HepG2 (cell line): ENCODE results near the gene TUBB4A. TPM values are rescaled to one million over a fixed set of nuclear protein-coding genes. Genes with fewer than 3 reads are reported as not detected.

Source experiments
- ATF7-NPFF ChIP-seq: sonication (generic); formaldehyde crosslinking; IDR thresholded peaks from 2 replicates; pipeline ENCODE4 v1.8.1; 2023; ENCODE audit warnings: mild to moderate bottlenecking, low read depth, missing genetic modification reagents, moderate library complexity
- BHLHE40 ChIP-seq: IDR thresholded peaks from 2 replicates; pipeline ENCODE4 v1.6.1; 2011; ENCODE audit warnings: low read length, improper control_type of control experiment
- CCAR2 ChIP-seq: fragments of 200-400 bp; formaldehyde crosslinking; optimal IDR thresholded peaks from 2 replicates; pipeline ENCODE3; 2018; ENCODE audit warnings: low read depth, mild to moderate bottlenecking, low read length, moderate library complexity
- GABPA ChIP-seq, 2 experiments: IDR thresholded peaks; 2 replicates each; pipeline ENCODE4 v1.6.1; 2011 to 2016; ENCODE audit warnings: low read depth in 2 of 2, low read length in 1 of 2, missing biosample characterization in 1 of 2, missing genetic modification characterization in 1 of 2
- ISL2 ChIP-seq: sonication (generic); formaldehyde crosslinking; IDR thresholded peaks from 2 replicates; pipeline ENCODE4 v1.5.0; 2020; ENCODE audit warnings: missing genetic modification reagents
- JUNB ChIP-seq: sonication (generic); formaldehyde crosslinking; IDR thresholded peaks from 2 replicates; pipeline ENCODE4 v1.8.0; 2022; ENCODE audit warnings: missing genetic modification reagents, mild to moderate bottlenecking, borderline replicate concordance
- MIER2 ChIP-seq: IDR thresholded peaks from 2 replicates; pipeline ENCODE4 v1.6.1; 2016; ENCODE audit warnings: missing biosample characterization, missing genetic modification reagents
- MYC ChIP-seq: sonication (generic); formaldehyde crosslinking; IDR thresholded peaks from 2 replicates; pipeline ENCODE4 v1.9.0; 2021; ENCODE audit warnings: missing genetic modification reagents, borderline replicate concordance
- NONO ChIP-seq, 2 experiments: fragments of 450-650 bp in 1 of 2; sonication (generic) in 1 of 2; formaldehyde crosslinking in 1 of 2; IDR thresholded peaks in 1 of 2; conservative IDR thresholded peaks in 1 of 2; 2 replicates each; pipeline versions ENCODE4 v1.6.1 to v1.8.0; 2017 to 2022; ENCODE audit warnings: mild to moderate bottlenecking in 1 of 2, missing genetic modification reagents in 1 of 2, moderate library complexity in 1 of 2
- PTBP1 ChIP-seq: fragments of 200-400 bp; formaldehyde crosslinking; IDR thresholded peaks from 2 replicates; pipeline ENCODE4 v1.6.1; 2018; ENCODE audit warnings: low read length, low read depth; ENCODE audit not compliant: poor library complexity, severe bottlenecking
- RARG ChIP-seq: sonication (generic); formaldehyde crosslinking; IDR thresholded peaks from 2 replicates; pipeline ENCODE4 v1.4.0; 2020; ENCODE audit warnings: low read depth, mild to moderate bottlenecking, missing genetic modification reagents
- RXRB ChIP-seq: IDR thresholded peaks from 2 replicates; pipeline ENCODE4 v1.6.1; 2016; ENCODE audit warnings: borderline replicate concordance, missing genetic modification reagents, missing compliant biosample characterization
- SKI ChIP-seq: fragments of 450-650 bp; IDR thresholded peaks from one replicate; pipeline ENCODE4 v1.6.1; 2018; ENCODE audit warnings: mild to moderate bottlenecking; ENCODE audit not compliant: partially characterized antibody
- SMARCE1 ChIP-seq: fragments of 450-650 bp; IDR thresholded peaks from 2 replicates; pipeline ENCODE4 v1.6.1; 2017; ENCODE audit warnings: borderline replicate concordance
- SMC3 ChIP-seq: IDR thresholded peaks from 2 replicates; pipeline ENCODE4 v1.6.1; 2011; ENCODE audit warnings: low read length, improper control_type of control experiment
- SP5 ChIP-seq: IDR thresholded peaks from 2 replicates; pipeline ENCODE4 v1.6.1; 2016; ENCODE audit warnings: low read depth, borderline replicate concordance
- THAP11 ChIP-seq: IDR thresholded peaks from 2 replicates; pipeline ENCODE4 v1.6.1; 2016; ENCODE audit warnings: missing biosample characterization, missing genetic modification reagents
- ZKSCAN1 ChIP-seq: fragments of 150-350 bp; IDR thresholded peaks from 2 replicates; pipeline ENCODE4 v1.6.1; 2014; ENCODE audit warnings: low read length
- ZNF24 ChIP-seq: fragments of 450-650 bp; IDR thresholded peaks from 2 replicates; pipeline ENCODE4 v1.6.1; 2017; ENCODE audit warnings: antibody characterized with exemption, mild to moderate bottlenecking
- ZSCAN21 ChIP-seq: sonication (generic); formaldehyde crosslinking; IDR thresholded peaks from 2 replicates; pipeline ENCODE4 v1.8.0; 2022; ENCODE audit warnings: mild to moderate bottlenecking, missing genetic modification reagents, moderate library complexity, borderline replicate concordance
- ZSCAN9 ChIP-seq: IDR thresholded peaks from 2 replicates; pipeline ENCODE4 v1.6.1; 2016; ENCODE audit warnings: borderline replicate concordance
- polyA plus RNA-seq, 8 experiments: library from polyadenylated mRNA; depleted of rRNA in 3 of 8; stranded (reverse) in 7 of 8; unstranded in 1 of 8; fragments of >200 nt; fragmentation: Illumina TruSeq in 4 of 8; extraction: Trizol in 4 of 8; gene quantifications; 2 replicates each; pipeline versions ENCODE4 v1.2.1 to v1.2.3, GENCODE V29; 2011 to 2016; ENCODE audit warnings: low read depth in 4 of 8, missing spikeins in 1 of 8, mixed read lengths in 1 of 8; ENCODE audit not compliant: insufficient read depth in 1 of 8
- total RNA-seq, 5 experiments: library from RNA; depleted of rRNA; stranded (reverse); fragments of >200 nt; fragmentation: Illumina TruSeq; extraction: Trizol; gene quantifications; 2 replicates each; pipeline ENCODE4 v1.2.3, GENCODE V29; 2016; ENCODE audit warnings: low read depth in 1 of 5
- TF ChIP-seq, protein P1 (sequence below): sonication (generic); formaldehyde crosslinking; IDR thresholded peaks from 2 replicates; pipeline ENCODE4 v1.8.0; 2022; ENCODE audit warnings: mild to moderate bottlenecking, missing genetic modification reagents, moderate library complexity
- TF ChIP-seq, protein P2 (sequence below): fragments of 450-650 bp; IDR thresholded peaks from 2 replicates; pipeline ENCODE4 v1.6.1; 2017
- TF ChIP-seq, protein P3 (sequence below): sonication (generic); formaldehyde crosslinking; IDR thresholded peaks from 2 replicates; pipeline ENCODE4 v1.5.0; 2020; ENCODE audit warnings: missing genetic modification reagents, mild to moderate bottlenecking, borderline replicate concordance
- TF ChIP-seq, protein P4 (sequence below): sonication (generic); formaldehyde crosslinking; IDR thresholded peaks from 2 replicates; pipeline ENCODE4 v1.8.0; 2022; ENCODE audit warnings: missing genetic modification reagents, mild to moderate bottlenecking, moderate library complexity, borderline replicate concordance

Gene TUBB4A
- total and polyA plus RNA-seq, 2 of the 13 experiments (the other 11 are each of a cell fraction or from before 2014, with no cell fraction given), result not detected

DNA sequence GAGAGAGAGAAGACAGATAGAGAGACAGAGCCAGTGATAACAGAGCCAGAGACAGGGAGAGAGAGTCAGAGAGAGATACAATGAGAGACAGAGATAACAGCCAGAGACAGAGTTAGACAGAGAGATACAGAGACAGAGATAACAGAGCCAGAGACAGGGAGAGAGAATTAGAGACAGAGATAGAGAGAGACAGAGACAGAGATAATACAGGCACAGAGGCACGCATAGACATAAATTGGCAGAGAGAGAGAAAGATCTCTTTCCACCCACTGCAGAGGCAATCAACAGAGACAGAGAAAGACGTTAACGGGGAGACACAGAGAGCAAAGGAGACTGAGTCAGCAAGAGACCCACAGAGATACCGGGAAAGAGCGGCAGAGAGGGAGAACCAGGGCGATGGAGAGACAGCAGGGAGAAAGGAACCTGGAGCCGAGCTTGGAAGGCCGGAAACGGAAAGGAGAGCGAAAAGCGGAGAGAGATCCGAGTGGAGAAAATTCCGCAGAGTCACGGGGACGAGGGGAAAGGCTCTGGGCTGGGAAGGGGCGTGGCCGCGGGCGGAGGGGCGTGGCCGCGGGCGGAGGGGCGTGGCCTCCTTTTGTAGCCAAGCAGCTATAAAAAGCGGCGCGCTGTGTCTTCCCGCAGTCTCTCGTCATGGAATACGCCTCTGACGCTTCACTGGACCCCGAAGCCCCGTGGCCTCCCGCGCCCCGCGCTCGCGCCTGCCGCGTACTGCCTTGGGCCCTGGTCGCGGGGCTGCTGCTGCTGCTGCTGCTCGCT, 28.5 kb upstream of the TUBB4A start, which contains the start of gene TNFSF9 (continued):
- TF ChIP-seq MYC (CRISPR knock-in tag) (0 out of 2 replicates have a peak, but pooled peaks have one; percentile 27), ZNF24 (no peak), SMC3 (no peak), GABPA (IDR thresholded peaks at IDR 0.05; ENCODE audit: low read depth, low read length) (peak; percentile 49), GABPA (CRISPR knock-in tag; IDR thresholded peaks at IDR 0.05; ENCODE audit: low read depth) (peak; percentile 83), ISL2 (CRISPR knock-in tag) (no peak), ZSCAN21 (no peak), ZSCAN9 (CRISPR knock-in tag) (no peak), RXRB (CRISPR knock-in tag) (peak; percentile 20; the same call in 1 of the 2 replicates), SMARCE1 (no peak), RARG (CRISPR knock-in tag) (no peak), ATF7-NPFF (CRISPR knock-in tag) (no peak), JUNB (CRISPR knock-in tag) (peak; percentile 19; the same call in 1 of the 2 replicates), THAP11 (CRISPR knock-in tag) (peak; percentile 61), ZKSCAN1 (no peak), NONO (IDR thresholded peaks at IDR 0.05) (no peak), NONO (CRISPR knock-in tag; conservative IDR thresholded peaks at IDR 0.05) (no peak), SP5 (CRISPR knock-in tag) (no peak), CCAR2 (no peak), SKI (no peak), PTBP1 (no peak), BHLHE40 (no peak), MIER2 (CRISPR knock-in tag) (no peak)
- TF ChIP-seq, protein P1, sequence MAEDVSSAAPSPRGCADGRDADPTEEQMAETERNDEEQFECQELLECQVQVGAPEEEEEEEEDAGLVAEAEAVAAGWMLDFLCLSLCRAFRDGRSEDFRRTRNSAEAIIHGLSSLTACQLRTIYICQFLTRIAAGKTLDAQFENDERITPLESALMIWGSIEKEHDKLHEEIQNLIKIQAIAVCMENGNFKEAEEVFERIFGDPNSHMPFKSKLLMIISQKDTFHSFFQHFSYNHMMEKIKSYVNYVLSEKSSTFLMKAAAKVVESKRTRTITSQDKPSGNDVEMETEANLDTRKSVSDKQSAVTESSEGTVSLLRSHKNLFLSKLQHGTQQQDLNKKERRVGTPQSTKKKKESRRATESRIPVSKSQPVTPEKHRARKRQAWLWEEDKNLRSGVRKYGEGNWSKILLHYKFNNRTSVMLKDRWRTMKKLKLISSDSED (CRISPR knock-in tag), result no peak
- TF ChIP-seq, protein P2, sequence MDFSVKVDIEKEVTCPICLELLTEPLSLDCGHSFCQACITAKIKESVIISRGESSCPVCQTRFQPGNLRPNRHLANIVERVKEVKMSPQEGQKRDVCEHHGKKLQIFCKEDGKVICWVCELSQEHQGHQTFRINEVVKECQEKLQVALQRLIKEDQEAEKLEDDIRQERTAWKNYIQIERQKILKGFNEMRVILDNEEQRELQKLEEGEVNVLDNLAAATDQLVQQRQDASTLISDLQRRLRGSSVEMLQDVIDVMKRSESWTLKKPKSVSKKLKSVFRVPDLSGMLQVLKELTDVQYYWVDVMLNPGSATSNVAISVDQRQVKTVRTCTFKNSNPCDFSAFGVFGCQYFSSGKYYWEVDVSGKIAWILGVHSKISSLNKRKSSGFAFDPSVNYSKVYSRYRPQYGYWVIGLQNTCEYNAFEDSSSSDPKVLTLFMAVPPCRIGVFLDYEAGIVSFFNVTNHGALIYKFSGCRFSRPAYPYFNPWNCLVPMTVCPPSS, result no peak
- TF ChIP-seq, protein P3, sequence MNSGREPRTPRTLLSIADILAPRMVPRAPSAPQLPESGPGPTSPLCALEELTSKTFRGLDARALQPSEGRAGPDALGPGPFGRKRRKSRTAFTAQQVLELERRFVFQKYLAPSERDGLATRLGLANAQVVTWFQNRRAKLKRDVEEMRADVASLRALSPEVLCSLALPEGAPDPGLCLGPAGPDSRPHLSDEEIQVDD (CRISPR knock-in tag), result 0 out of 2 replicates have a peak, but pooled peaks have one; percentile 41
- TF ChIP-seq, protein P4, sequence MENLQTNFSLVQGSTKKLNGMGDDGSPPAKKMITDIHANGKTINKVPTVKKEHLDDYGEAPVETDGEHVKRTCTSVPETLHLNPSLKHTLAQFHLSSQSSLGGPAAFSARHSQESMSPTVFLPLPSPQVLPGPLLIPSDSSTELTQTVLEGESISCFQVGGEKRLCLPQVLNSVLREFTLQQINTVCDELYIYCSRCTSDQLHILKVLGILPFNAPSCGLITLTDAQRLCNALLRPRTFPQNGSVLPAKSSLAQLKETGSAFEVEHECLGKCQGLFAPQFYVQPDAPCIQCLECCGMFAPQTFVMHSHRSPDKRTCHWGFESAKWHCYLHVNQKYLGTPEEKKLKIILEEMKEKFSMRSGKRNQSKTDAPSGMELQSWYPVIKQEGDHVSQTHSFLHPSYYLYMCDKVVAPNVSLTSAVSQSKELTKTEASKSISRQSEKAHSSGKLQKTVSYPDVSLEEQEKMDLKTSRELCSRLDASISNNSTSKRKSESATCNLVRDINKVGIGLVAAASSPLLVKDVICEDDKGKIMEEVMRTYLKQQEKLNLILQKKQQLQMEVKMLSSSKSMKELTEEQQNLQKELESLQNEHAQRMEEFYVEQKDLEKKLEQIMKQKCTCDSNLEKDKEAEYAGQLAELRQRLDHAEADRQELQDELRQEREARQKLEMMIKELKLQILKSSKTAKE (CRISPR knock-in tag), result no peak
